HepG2 (cell line): ENCODE results near the gene CLCN2. TPM values are rescaled to one million over a fixed set of nuclear protein-coding genes. Genes with fewer than 3 reads are reported as not detected.

ENCODE experiments used
- DNMT3B ChIP-seq: conservative IDR thresholded peaks from 2 replicates; pipeline ENCODE4 v1.6.1; 2016; ENCODE audit warnings: missing biosample characterization, control low read depth
- HNRNPLL ChIP-seq: fragments of 200-400 bp; formaldehyde crosslinking; IDR thresholded peaks from 2 replicates; pipeline ENCODE4 v1.6.1; 2017; ENCODE audit warnings: mild to moderate bottlenecking, low read depth, low read length; ENCODE audit not compliant: poor library complexity, severe bottlenecking
- KLF15 ChIP-seq: sonication (generic); formaldehyde crosslinking; IDR thresholded peaks from 2 replicates; pipeline ENCODE4 v1.8.1; 2023; ENCODE audit warnings: borderline replicate concordance, mild to moderate bottlenecking, inconsistent platforms, missing genetic modification reagents, mixed read lengths
- MAF1 ChIP-seq: sonication (generic); formaldehyde crosslinking; IDR thresholded peaks from 2 replicates; pipeline ENCODE4 v1.5.0; 2020; ENCODE audit warnings: missing genetic modification reagents, borderline replicate concordance
- RAD51 ChIP-seq: fragments of 450-650 bp; IDR thresholded peaks from 2 replicates; pipeline ENCODE4 v1.6.1; 2016; ENCODE audit warnings: borderline replicate concordance
- SP2 ChIP-seq: sonication (generic); formaldehyde crosslinking; IDR thresholded peaks from 2 replicates; pipeline ENCODE4 v1.5.1; 2020; ENCODE audit warnings: mild to moderate bottlenecking, missing genetic modification reagents
- SSRP1 ChIP-seq: IDR thresholded peaks from 2 replicates; pipeline ENCODE4 v1.6.1; 2016; ENCODE audit warnings: control low read depth
- TGIF2 ChIP-seq: IDR thresholded peaks from 2 replicates; pipeline ENCODE4 v1.6.1; 2016; ENCODE audit warnings: control low read depth, missing compliant biosample characterization
- ZFY ChIP-seq: sonication (generic); formaldehyde crosslinking; IDR thresholded peaks from 2 replicates; pipeline ENCODE4 v1.4.0; 2020; ENCODE audit warnings: missing genetic modification reagents
- ZMYM4 ChIP-seq: sonication (generic); formaldehyde crosslinking; IDR thresholded peaks from 2 replicates; pipeline ENCODE4 v1.8.1; 2023; ENCODE audit warnings: mild to moderate bottlenecking, missing genetic modification reagents
- ZNF350 ChIP-seq: sonication (generic); formaldehyde crosslinking; IDR thresholded peaks from 2 replicates; pipeline ENCODE4 v1.4.0; 2020; ENCODE audit warnings: mild to moderate bottlenecking, low read depth, missing genetic modification reagents, borderline replicate concordance
- ZNF569 ChIP-seq: sonication (generic); formaldehyde crosslinking; IDR thresholded peaks from 2 replicates; pipeline ENCODE4 v1.5.0; 2020; ENCODE audit warnings: mild to moderate bottlenecking, missing genetic modification reagents, moderate library complexity, borderline replicate concordance
- polyA plus RNA-seq, 8 experiments: library from polyadenylated mRNA; depleted of rRNA in 3 of 8; stranded (reverse) in 7 of 8; unstranded in 1 of 8; fragments of >200 nt; fragmentation: Illumina TruSeq in 4 of 8; extraction: Trizol in 4 of 8; gene quantifications; 2 replicates each; pipeline versions ENCODE4 v1.2.1 to v1.2.3, GENCODE V29; 2011 to 2016; ENCODE audit warnings: low read depth in 4 of 8, missing spikeins in 1 of 8, mixed read lengths in 1 of 8; ENCODE audit not compliant: insufficient read depth in 1 of 8
- total RNA-seq, 5 experiments: library from RNA; depleted of rRNA; stranded (reverse); fragments of >200 nt; fragmentation: Illumina TruSeq; extraction: Trizol; gene quantifications; 2 replicates each; pipeline ENCODE4 v1.2.3, GENCODE V29; 2016; ENCODE audit warnings: low read depth in 1 of 5
- TF ChIP-seq, protein P1 (sequence below): IDR thresholded peaks from 2 replicates; pipeline ENCODE4 v1.6.1; 2016; ENCODE audit warnings: low read depth, control low read depth
- TF ChIP-seq, protein P2 (sequence below): sonication (generic); formaldehyde crosslinking; IDR thresholded peaks from 2 replicates; pipeline ENCODE4 v1.4.0; 2020; ENCODE audit warnings: missing genetic modification reagents, borderline replicate concordance
- TF ChIP-seq, protein P3 (sequence below): IDR thresholded peaks from 2 replicates; pipeline ENCODE4 v1.4.0; 2020; ENCODE audit warnings: mild to moderate bottlenecking, missing genetic modification reagents
- TF ChIP-seq, protein P4 (sequence below): sonication (generic); formaldehyde crosslinking; IDR thresholded peaks from 2 replicates; pipeline ENCODE4 v1.5.1; 2020; ENCODE audit warnings: missing genetic modification reagents, mild to moderate bottlenecking, borderline replicate concordance

The CLCN2 gene
- total and polyA plus RNA-seq, 2 of the 13 experiments (the other 11 are each of a cell fraction or from before 2014, with no cell fraction given): 11.4 to 13.5 TPM

DNA sequence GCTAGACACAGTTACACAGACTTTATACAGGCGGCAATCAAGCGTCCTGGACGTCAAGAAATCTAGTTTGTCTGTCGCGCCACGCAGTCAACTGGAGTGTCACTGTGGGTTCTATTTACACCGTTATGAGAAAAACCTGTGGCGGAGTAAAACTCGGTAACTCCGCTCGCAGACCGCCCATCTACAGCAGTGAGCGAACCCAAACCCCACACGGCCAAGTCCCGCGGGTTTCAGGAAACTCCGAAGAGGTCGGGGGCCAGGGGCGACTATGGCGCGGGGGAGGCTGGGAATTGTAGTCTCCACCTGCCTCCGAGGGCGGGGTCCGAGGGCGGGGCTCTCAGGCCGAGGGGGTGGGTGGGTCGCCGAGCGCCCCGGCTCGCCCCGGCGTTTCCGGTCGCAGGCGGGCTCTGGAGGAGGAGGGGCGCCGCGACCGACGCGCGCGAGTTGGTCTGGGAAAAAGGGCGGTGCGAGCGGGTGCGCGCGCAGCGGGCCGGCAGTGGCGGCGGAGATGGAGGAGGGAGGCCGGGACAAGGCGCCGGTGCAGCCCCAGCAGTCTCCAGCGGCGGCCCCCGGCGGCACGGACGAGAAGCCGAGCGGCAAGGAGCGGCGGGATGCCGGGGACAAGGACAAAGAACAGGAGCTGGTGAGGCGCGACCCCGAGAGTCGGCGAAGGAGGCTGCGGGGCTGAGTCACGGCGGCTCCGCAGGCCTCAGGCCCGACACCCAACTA, 62.5 kb downstream of the CLCN2 start, which contains the start of gene PSMD2 (continued):
- TF ChIP-seq HNRNPLL (peak; percentile 72), MAF1 (CRISPR knock-in tag) (0 out of 2 replicates have a peak, but pooled peaks have one; percentile 38), RAD51 (no peak), SP2 (CRISPR knock-in tag) (peak; percentile 61), TGIF2 (no peak), KLF15 (CRISPR knock-in tag) (no peak), SSRP1 (CRISPR knock-in tag) (no peak), ZNF350 (CRISPR knock-in tag) (0 out of 2 replicates have a peak, but pooled peaks have one; percentile 32), DNMT3B (CRISPR knock-in tag) (no peak), ZNF569 (no peak), ZMYM4 (CRISPR knock-in tag) (no peak; the same call in 1 of the 2 replicates), ZFY (CRISPR knock-in tag) (peak; percentile 98)
- TF ChIP-seq, protein P1, sequence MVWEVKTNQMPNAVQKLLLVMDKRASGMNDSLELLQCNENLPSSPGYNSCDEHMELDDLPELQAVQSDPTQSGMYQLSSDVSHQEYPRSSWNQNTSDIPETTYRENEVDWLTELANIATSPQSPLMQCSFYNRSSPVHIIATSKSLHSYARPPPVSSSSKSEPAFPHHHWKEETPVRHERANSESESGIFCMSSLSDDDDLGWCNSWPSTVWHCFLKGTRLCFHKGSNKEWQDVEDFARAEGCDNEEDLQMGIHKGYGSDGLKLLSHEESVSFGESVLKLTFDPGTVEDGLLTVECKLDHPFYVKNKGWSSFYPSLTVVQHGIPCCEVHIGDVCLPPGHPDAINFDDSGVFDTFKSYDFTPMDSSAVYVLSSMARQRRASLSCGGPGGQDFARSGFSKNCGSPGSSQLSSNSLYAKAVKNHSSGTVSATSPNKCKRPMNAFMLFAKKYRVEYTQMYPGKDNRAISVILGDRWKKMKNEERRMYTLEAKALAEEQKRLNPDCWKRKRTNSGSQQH (CRISPR knock-in tag): peak; percentile 95
- TF ChIP-seq, protein P2, sequence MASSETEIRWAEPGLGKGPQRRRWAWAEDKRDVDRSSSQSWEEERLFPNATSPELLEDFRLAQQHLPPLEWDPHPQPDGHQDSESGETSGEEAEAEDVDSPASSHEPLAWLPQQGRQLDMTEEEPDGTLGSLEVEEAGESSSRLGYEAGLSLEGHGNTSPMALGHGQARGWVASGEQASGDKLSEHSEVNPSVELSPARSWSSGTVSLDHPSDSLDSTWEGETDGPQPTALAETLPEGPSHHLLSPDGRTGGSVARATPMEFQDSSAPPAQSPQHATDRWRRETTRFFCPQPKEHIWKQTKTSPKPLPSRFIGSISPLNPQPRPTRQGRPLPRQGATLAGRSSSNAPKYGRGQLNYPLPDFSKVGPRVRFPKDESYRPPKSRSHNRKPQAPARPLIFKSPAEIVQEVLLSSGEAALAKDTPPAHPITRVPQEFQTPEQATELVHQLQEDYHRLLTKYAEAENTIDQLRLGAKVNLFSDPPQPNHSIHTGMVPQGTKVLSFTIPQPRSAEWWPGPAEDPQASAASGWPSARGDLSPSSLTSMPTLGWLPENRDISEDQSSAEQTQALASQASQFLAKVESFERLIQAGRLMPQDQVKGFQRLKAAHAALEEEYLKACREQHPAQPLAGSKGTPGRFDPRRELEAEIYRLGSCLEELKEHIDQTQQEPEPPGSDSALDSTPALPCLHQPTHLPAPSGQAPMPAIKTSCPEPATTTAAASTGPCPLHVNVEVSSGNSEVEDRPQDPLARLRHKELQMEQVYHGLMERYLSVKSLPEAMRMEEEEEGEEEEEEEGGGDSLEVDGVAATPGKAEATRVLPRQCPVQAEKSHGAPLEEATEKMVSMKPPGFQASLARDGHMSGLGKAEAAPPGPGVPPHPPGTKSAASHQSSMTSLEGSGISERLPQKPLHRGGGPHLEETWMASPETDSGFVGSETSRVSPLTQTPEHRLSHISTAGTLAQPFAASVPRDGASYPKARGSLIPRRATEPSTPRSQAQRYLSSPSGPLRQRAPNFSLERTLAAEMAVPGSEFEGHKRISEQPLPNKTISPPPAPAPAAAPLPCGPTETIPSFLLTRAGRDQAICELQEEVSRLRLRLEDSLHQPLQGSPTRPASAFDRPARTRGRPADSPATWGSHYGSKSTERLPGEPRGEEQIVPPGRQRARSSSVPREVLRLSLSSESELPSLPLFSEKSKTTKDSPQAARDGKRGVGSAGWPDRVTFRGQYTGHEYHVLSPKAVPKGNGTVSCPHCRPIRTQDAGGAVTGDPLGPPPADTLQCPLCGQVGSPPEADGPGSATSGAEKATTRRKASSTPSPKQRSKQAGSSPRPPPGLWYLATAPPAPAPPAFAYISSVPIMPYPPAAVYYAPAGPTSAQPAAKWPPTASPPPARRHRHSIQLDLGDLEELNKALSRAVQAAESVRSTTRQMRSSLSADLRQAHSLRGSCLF (CRISPR knock-in tag): no peak
- TF ChIP-seq, protein P3, sequence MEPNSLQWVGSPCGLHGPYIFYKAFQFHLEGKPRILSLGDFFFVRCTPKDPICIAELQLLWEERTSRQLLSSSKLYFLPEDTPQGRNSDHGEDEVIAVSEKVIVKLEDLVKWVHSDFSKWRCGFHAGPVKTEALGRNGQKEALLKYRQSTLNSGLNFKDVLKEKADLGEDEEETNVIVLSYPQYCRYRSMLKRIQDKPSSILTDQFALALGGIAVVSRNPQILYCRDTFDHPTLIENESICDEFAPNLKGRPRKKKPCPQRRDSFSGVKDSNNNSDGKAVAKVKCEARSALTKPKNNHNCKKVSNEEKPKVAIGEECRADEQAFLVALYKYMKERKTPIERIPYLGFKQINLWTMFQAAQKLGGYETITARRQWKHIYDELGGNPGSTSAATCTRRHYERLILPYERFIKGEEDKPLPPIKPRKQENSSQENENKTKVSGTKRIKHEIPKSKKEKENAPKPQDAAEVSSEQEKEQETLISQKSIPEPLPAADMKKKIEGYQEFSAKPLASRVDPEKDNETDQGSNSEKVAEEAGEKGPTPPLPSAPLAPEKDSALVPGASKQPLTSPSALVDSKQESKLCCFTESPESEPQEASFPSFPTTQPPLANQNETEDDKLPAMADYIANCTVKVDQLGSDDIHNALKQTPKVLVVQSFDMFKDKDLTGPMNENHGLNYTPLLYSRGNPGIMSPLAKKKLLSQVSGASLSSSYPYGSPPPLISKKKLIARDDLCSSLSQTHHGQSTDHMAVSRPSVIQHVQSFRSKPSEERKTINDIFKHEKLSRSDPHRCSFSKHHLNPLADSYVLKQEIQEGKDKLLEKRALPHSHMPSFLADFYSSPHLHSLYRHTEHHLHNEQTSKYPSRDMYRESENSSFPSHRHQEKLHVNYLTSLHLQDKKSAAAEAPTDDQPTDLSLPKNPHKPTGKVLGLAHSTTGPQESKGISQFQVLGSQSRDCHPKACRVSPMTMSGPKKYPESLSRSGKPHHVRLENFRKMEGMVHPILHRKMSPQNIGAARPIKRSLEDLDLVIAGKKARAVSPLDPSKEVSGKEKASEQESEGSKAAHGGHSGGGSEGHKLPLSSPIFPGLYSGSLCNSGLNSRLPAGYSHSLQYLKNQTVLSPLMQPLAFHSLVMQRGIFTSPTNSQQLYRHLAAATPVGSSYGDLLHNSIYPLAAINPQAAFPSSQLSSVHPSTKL (CRISPR knock-in tag): no peak
- TF ChIP-seq, protein P4, sequence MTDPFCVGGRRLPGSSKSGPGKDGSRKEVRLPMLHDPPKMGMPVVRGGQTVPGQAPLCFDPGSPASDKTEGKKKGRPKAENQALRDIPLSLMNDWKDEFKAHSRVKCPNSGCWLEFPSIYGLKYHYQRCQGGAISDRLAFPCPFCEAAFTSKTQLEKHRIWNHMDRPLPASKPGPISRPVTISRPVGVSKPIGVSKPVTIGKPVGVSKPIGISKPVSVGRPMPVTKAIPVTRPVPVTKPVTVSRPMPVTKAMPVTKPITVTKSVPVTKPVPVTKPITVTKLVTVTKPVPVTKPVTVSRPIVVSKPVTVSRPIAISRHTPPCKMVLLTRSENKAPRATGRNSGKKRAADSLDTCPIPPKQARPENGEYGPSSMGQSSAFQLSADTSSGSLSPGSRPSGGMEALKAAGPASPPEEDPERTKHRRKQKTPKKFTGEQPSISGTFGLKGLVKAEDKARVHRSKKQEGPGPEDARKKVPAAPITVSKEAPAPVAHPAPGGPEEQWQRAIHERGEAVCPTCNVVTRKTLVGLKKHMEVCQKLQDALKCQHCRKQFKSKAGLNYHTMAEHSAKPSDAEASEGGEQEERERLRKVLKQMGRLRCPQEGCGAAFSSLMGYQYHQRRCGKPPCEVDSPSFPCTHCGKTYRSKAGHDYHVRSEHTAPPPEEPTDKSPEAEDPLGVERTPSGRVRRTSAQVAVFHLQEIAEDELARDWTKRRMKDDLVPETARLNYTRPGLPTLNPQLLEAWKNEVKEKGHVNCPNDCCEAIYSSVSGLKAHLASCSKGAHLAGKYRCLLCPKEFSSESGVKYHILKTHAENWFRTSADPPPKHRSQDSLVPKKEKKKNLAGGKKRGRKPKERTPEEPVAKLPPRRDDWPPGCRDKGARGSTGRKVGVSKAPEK: no peak
